CD4-positive, CD25-positive, alpha-beta regulatory T cell (primary cell): ENCODE results near the gene SMPD2. TPM values are rescaled to one million over a fixed set of nuclear protein-coding genes. Genes with fewer than 3 reads are reported as not detected.
"Not testable (repeated sequence)": the region's sequence is repeated elsewhere in the genome, so short reads cannot be mapped to it uniquely, and the experiment has no call there.

ENCODE experiments used
- ATAC-seq, 2 donors: fragments of 150-1000 bp; cut with Tn5 transposase; one replicate each; pipeline ENCODE4 v1.10.0; 2021; ENCODE audit warnings: low read depth in 2 of 2, moderate number of reproducible peaks in 2 of 2, moderate library complexity in 1 of 2
- DNase-seq, 3 donors: peaks; one replicate each; pipeline versions ENCODE4 v3.0.0 to v3.0.0-alpha.2; 2012 to 2022; ENCODE audit warnings: mixed read lengths in 1 of 3
- H3K27ac ChIP-seq: one replicate; pipeline ENCODE4 v1.7.0; 2013; ENCODE audit warnings: mild to moderate bottlenecking, low read length; ENCODE audit not compliant: insufficient read depth, poor library complexity, severe bottlenecking
- H3K27me3 ChIP-seq: one replicate; pipeline ENCODE4 v1.7.0; 2013; ENCODE audit warnings: low read length; ENCODE audit not compliant: control insufficient read depth, insufficient read depth
- H3K36me3 ChIP-seq: one replicate; pipeline ENCODE4 v1.7.0; 2013; ENCODE audit warnings: mild to moderate bottlenecking, low read length, moderate library complexity; ENCODE audit not compliant: control insufficient read depth, insufficient read depth
- H3K4me1 ChIP-seq: 2 replicates; pipeline ENCODE4 v1.7.0; 2013; ENCODE audit warnings: mild to moderate bottlenecking, low read length; ENCODE audit not compliant: insufficient read depth, control insufficient read depth, poor library complexity, severe bottlenecking
- H3K4me3 ChIP-seq: one replicate; pipeline ENCODE4 v1.7.0; 2013; ENCODE audit warnings: low read depth, mild to moderate bottlenecking, low read length, moderate library complexity
- H3K9me3 ChIP-seq, 2 experiments: 1 replicate in 1 of 2; 2 replicates in 1 of 2; pipeline ENCODE4 v1.7.0; 2013; ENCODE audit warnings: low read length in 2 of 2, mild to moderate bottlenecking in 1 of 2, moderate library complexity in 1 of 2; ENCODE audit not compliant: control insufficient read depth in 2 of 2
- H3K27ac Mint-ChIP-seq, 3 donors: one replicate each; pipeline ENCODE4 v1.8.0; 2020 to 2022; ENCODE audit warnings: mild to moderate bottlenecking in 3 of 3, mixed read lengths in 3 of 3, moderate library complexity in 2 of 3
- H3K27me3 Mint-ChIP-seq: one replicate; pipeline ENCODE4 v1.8.0; 2022; ENCODE audit warnings: mild to moderate bottlenecking, mixed read lengths
- H3K36me3 Mint-ChIP-seq: one replicate; pipeline ENCODE4 v1.8.0; 2020; ENCODE audit warnings: mixed read lengths
- H3K4me1 Mint-ChIP-seq, 4 donors: one replicate each; pipeline ENCODE4 v1.8.0; 2020 to 2022; ENCODE audit warnings: mixed read lengths in 4 of 4, mild to moderate bottlenecking in 1 of 4
- H3K4me3 Mint-ChIP-seq, 4 donors: one replicate each; pipeline ENCODE4 v1.8.0; 2020 to 2022; ENCODE audit warnings: mild to moderate bottlenecking in 4 of 4, mixed read lengths in 4 of 4, moderate library complexity in 3 of 4
- H3K9me3 Mint-ChIP-seq, 7 donors: one replicate each; pipeline ENCODE4 v1.8.0; 2020 to 2022; ENCODE audit warnings: mixed read lengths in 7 of 7, mild to moderate bottlenecking in 3 of 7, moderate library complexity in 2 of 7
- polyA plus RNA-seq, 4 donors: library from polyadenylated mRNA; unstranded; fragments of 300-500 nt; fragmentation: Illumina TruSeq; gene quantifications; one replicate each; pipeline ENCODE4 v1.2.3, GENCODE V29; 2021
- total RNA-seq: library from RNA; stranded (reverse); gene quantifications from one replicate; pipeline ENCODE4 v1.2.3, GENCODE V29; 2022

The SMPD2 gene
- total and polyA plus RNA-seq, 5 donors from 2014 or later: 9.5 to 30.2 (median 12.7) TPM

DNA sequence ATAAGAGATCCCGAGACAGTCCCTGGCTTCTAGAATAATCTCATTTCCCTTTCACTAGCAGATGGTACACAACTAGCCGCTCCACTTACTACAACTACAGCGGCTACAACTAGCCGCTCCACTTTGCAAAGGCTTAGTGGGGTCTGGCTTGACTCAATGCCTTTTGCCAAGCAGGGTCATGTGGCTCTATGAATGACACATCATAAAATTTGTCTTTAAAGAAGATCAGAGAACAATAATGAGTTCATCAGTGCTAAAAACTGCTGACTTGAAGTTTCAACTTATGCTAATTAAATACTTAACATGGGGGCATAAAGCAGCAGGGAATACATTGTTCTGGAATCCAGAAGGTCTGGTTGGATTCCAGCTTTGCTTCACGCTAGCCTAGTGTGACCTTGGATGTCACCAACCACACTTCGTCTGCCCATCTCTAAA, 17.1 kb downstream of the SMPD2 start:
- peaks cover 29 to 77% (median 50%) of the 10 kb centered on the region in 4 donors for H3K4me1 Mint-ChIP-seq
- no peak for ATAC-seq

DNA sequence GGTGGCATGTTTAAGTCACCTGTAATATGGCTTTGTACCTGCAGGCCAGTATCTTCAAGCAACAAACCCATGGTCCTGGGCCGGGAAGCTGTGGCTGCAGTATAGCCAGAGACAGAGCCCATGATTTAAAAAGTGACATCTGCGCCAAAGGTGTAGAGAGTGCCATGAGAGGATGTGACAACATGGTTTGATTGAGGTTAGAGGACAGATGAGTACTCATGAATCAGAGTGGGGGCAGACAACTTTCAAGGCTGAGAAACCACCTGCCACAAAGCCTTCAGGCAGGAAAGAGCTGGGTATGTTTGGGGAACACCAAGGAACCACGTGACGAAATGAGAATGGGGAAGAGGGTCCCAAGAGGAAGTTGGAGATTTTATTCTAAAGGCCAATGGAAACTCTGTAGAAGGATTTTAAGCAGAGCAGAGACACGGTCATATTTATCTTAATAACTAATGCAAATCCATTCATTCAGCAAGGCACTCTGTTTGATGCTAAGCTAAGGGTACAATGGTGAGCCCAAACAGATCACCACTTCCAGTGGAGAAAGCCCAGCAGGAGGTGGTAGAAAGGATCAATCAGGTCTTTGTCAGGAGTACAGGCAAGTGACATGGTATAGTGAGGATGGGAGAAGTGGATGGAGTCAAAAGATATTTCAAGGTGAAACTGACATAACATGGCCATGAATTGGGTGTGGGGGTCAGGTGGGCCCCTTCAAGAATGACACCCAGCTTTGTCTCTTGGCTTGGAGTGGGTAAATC, 18.4 kb downstream of the SMPD2 start:
- no peak overlapping the region for H3K4me3 ChIP-seq
- peak in 1 of 3 donors; percentile 69 for DNase-seq
- no peaks in the 10 kb centered on the region for H3K9me3 ChIP-seq
- H3K27me3 ChIP-seq: no peaks in the 10 kb centered on the region
- peaks cover 46% of the 10 kb centered on the region for H3K4me1 ChIP-seq
- peak overlapping the region; percentile 67 to 84 (median 83) for H3K27ac Mint-ChIP-seq
- peaks cover 5% of the 10 kb centered on the region for H3K27me3 Mint-ChIP-seq
- peaks cover 27% of the 10 kb centered on the region for H3K36me3 ChIP-seq
- H3K36me3 Mint-ChIP-seq: peaks cover 15% of the 10 kb centered on the region
- no peaks in the 10 kb centered on the region for H3K9me3 Mint-ChIP-seq
- H3K4me3 Mint-ChIP-seq: peak overlapping the region in 2 of 4 donors; percentile 13 to 35
- peaks cover 29 to 70% (median 49%) of the 10 kb centered on the region in 4 donors for H3K4me1 Mint-ChIP-seq
- ATAC-seq: peak; percentile 51 to 58
- H3K27ac ChIP-seq: peak overlapping the region; percentile 96

More for the DNA sequence above, 17.1 kb downstream of the SMPD2 start:
- no peaks in the 10 kb centered on the region for H3K27me3 ChIP-seq
- peaks cover 60% of the 10 kb centered on the region for H3K4me1 ChIP-seq
- DNase-seq: no peak
- H3K36me3 ChIP-seq: peaks cover 16% of the 10 kb centered on the region
- Mint-ChIP-seq H3K27ac (peak overlapping the region in 2 of 3 donors; percentile 86 to 93), H3K9me3 (no peaks in the 10 kb centered on the region), H3K27me3 (peaks cover 5% of the 10 kb centered on the region), H3K4me3 (peak overlapping the region; percentile 77 to 87 (median 86)), H3K36me3 (peaks cover 15% of the 10 kb centered on the region)
- H3K27ac ChIP-seq: peak overlapping the region; percentile 96
- no peak overlapping the region for H3K4me3 ChIP-seq
- no peaks in the 10 kb centered on the region for H3K9me3 ChIP-seq

DNA sequence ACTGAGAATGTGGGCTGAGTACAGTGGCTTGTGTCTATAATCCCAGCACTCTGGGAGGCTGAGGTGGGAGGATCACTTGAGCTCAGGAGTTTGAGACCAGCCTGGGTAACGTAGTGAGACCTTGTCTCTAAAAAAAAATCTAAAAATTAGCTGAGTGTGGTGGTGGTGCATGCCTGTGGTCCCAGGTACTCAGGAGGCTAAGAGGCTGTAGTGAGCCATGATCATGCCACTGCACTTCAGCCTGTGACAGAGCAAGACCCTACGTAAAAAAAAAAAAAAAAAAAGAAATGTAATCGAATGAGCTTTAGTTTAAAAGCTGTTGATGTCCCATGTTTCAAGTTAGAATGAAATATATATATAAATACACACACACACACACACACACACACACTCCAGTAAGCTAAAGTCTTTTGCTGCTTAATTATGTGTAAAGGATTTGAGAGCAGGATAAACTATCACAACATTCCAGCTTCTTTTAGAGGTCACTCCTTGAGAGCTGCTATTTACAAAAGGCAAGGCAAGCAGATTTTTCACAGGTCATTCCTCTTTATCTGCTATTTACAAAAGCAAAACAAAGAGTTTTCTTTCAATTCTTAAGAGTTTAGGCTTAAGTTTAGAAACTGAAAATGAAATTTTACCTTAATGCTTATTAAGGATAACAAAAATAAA, 19.8 kb downstream of the SMPD2 start:
- no peaks in the 10 kb centered on the region for H3K9me3 ChIP-seq
- peaks cover 46% of the 10 kb centered on the region for H3K4me1 ChIP-seq
- H3K27ac Mint-ChIP-seq: peak overlapping the region; percentile 22 to 67 (median 43)
- H3K27me3 Mint-ChIP-seq: peaks cover under 1% of the 10 kb centered on the region
- H3K36me3 Mint-ChIP-seq: peaks cover 22% of the 10 kb centered on the region
- H3K4me3 ChIP-seq: no peak overlapping the region
- DNase-seq: no peak
- no peak overlapping the region for H3K4me3 Mint-ChIP-seq
- no peaks in the 10 kb centered on the region for H3K9me3 Mint-ChIP-seq
- H3K27me3 ChIP-seq: no peaks in the 10 kb centered on the region
- peak overlapping the region; percentile 96 for H3K27ac ChIP-seq
- ATAC-seq: no peak
- peaks cover 32 to 69% (median 53%) of the 10 kb centered on the region in 4 donors for H3K4me1 Mint-ChIP-seq
- peaks cover 40% of the 10 kb centered on the region for H3K36me3 ChIP-seq

DNA sequence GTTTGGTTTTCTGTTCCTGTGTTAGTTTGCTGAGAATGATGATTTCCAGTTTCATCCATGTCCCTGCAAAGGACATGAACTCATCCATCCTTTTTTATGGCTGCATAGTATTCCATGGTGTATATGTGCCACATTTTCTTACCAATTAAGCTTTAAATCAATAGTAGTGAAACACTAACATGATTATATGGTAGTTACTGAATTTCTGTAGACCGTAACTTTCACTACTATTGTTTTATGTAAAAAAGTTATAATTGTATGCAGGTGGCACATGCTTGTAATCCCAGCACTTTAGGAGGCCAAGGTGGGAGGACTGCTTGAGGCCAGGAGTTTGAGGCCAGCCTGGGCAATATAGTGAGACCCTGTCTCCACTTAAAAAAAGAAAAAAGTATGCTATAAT, 20.7 kb downstream of the SMPD2 start:
- H3K4me1 Mint-ChIP-seq: peaks cover 34 to 77% (median 60%) of the 10 kb centered on the region in 4 donors
- Histone ChIP-seq H3K36me3 (peaks cover 49% of the 10 kb centered on the region), H3K27ac (peak overlapping the region; percentile 96), H3K4me1 (peaks cover 42% of the 10 kb centered on the region)
- H3K9me3 ChIP-seq, H3K4me3 Mint-ChIP-seq, H3K9me3 Mint-ChIP-seq, H3K27me3 ChIP-seq, H3K4me3 ChIP-seq, H3K27me3 Mint-ChIP-seq, ATAC-seq, DNase-seq: not testable (repeated sequence)
- peaks cover 30% of the 10 kb centered on the region for H3K36me3 Mint-ChIP-seq
- peak overlapping the region in 1 of 3 donors; percentile 60 for H3K27ac Mint-ChIP-seq

- ATAC-seq: no peak
- no peak overlapping the region for H3K4me3 ChIP-seq
- H3K27ac ChIP-seq: peak overlapping the region; percentile 96
- Mint-ChIP-seq H3K4me1 (peaks cover 32 to 70% (median 58%) of the 10 kb centered on the region in 4 donors), H3K27ac (peak overlapping the region; percentile 33 to 63 (median 49)), H3K36me3 (peaks cover 30% of the 10 kb centered on the region), H3K27me3 (no peaks in the 10 kb centered on the region), H3K4me3 (peak overlapping the region in 2 of 4 donors; percentile 29 to 68), H3K9me3 (no peaks in the 10 kb centered on the region)
- H3K9me3 ChIP-seq: no peaks in the 10 kb centered on the region
- no peaks in the 10 kb centered on the region for H3K27me3 ChIP-seq
- no peak for DNase-seq
- H3K4me1 ChIP-seq: peaks cover 35% of the 10 kb centered on the region
- H3K36me3 ChIP-seq: peaks cover 56% of the 10 kb centered on the region
Observed at GRCh38 chr6:109461733-109462526, 21.4 kb downstream of the SMPD2 start.

DNA sequence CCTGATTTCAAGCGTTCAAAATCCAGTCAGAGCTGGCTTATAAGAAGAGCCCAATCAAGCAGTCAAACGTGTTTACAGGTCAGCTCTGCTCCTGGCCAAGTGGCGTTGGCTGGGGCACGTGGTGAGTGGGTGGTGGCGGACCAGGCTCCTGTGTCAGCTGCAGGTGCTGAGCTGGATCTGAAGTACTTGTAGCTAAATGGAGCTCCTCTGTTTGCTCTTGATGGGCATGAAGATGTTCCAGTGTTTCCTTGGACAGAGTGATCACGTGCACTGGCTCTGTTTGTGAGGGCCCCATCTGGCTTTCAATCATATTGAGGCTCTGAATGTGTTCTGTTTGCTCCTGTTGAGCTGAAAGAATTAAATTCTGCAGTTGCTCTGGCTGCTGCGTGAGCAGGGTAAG, 25.2 kb downstream of the SMPD2 start:
- no peak overlapping the region for H3K4me3 ChIP-seq
- H3K27me3 Mint-ChIP-seq: no peaks in the 10 kb centered on the region
- H3K9me3 ChIP-seq: no peaks in the 10 kb centered on the region
- peak overlapping the region; percentile 20 to 42 (median 27) for H3K27ac Mint-ChIP-seq
- H3K36me3 ChIP-seq: peaks cover 94% of the 10 kb centered on the region
- H3K4me1 ChIP-seq: peaks cover 9% of the 10 kb centered on the region
- H3K4me3 Mint-ChIP-seq: peak overlapping the region in 2 of 4 donors; percentile 21 to 23
- no peaks in the 10 kb centered on the region for H3K9me3 Mint-ChIP-seq
- peaks cover 64% of the 10 kb centered on the region for H3K36me3 Mint-ChIP-seq
- ATAC-seq (no peak), DNase-seq (no peak)
- H3K27me3 ChIP-seq: no peaks in the 10 kb centered on the region
- H3K27ac ChIP-seq: no peak overlapping the region
- peaks cover 19 to 75% (median 54%) of the 10 kb centered on the region in 4 donors for H3K4me1 Mint-ChIP-seq

DNA sequence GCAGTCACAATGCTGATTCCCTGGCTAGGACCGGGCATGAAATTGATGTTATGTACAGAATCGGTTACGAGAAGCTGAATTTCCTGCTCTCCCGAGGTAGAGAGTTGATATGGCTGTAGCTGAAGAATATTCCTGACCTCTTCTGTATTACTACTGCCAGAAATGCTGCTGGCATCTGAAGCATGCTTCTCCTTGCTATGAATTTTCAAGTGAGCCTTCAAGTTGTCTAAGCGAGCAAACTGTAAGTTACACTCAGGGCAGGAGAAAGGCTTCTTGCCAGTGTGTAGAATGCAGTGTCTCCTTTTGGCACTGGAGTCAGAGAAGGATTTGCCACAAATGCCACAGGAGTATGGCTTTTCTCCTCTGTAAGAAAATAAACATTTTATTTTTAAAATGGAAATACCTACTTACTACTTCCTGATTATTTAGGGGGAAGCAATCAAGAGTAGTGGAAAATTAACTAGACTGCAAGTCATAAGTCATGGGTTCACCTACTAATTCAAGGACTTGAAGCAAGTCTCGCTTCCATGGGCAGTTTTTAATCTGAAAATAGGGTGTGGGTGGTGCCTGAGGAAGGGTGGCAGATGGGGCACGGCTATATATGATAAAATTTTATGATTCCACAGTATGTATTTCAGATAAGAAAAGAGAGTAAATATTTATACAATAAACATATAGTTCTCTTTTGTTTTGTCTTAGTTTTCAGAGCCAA, 25.8 kb downstream of the SMPD2 start:
- peaks cover 9% of the 10 kb centered on the region for H3K4me1 ChIP-seq
- H3K9me3 ChIP-seq: no peaks in the 10 kb centered on the region
- DNase-seq: no peak
- no peaks in the 10 kb centered on the region for H3K27me3 Mint-ChIP-seq
- H3K27me3 ChIP-seq: no peaks in the 10 kb centered on the region
- H3K36me3 ChIP-seq: peaks cover 96% of the 10 kb centered on the region
- no peak for ATAC-seq
- H3K27ac Mint-ChIP-seq: peak overlapping the region in 2 of 3 donors; percentile 27 to 42
- H3K4me3 Mint-ChIP-seq: peak overlapping the region in 3 of 4 donors; percentile 21 to 35 (median 23)
- no peaks in the 10 kb centered on the region for H3K9me3 Mint-ChIP-seq
- peaks cover 19 to 76% (median 54%) of the 10 kb centered on the region in 4 donors for H3K4me1 Mint-ChIP-seq
- no peak overlapping the region for H3K27ac ChIP-seq
- peaks cover 64% of the 10 kb centered on the region for H3K36me3 Mint-ChIP-seq
- H3K4me3 ChIP-seq: no peak overlapping the region
